Aorta (tissue), 5 donors: ENCODE results near the gene SMG7. TPM values are rescaled to one million over a fixed set of nuclear protein-coding genes. Genes with fewer than 3 reads are reported as not detected.
"Not testable (repeated sequence)": the region's sequence is repeated elsewhere in the genome, so short reads cannot be mapped to it uniquely, and the experiment has no call there.

Experiments
- ATAC-seq: fragments of 200-7000 bp; cut with Tn5 transposase; one replicate; pipeline ENCODE4 v1.9.1; 2022; ENCODE audit warnings: moderate library complexity; ENCODE audit not compliant: low FRiP score
- DNase-seq, 2 donors: peaks; one replicate each; pipeline ENCODE4 v3.0.0-alpha.2; 2020
- H3K27ac ChIP-seq, 2 donors: one replicate each; pipeline ENCODE4 v1.5.1; 2013; ENCODE audit warnings: low read length in 2 of 2, mild to moderate bottlenecking in 2 of 2, moderate library complexity in 2 of 2, control low read depth in 1 of 2, inconsistent platforms in 1 of 2, low read depth in 1 of 2
- H3K27me3 ChIP-seq, 2 donors: one replicate each; pipeline ENCODE4 v1.6.1; 2013; ENCODE audit warnings: control low read depth in 1 of 2, low read length in 1 of 2, mild to moderate bottlenecking in 1 of 2, moderate library complexity in 1 of 2; ENCODE audit not compliant: insufficient read depth in 2 of 2, control insufficient read depth in 1 of 2
- H3K36me3 ChIP-seq, 2 donors: one replicate each; pipeline ENCODE4 v1.6.1; 2013; ENCODE audit warnings: control low read depth in 1 of 2, low read length in 1 of 2, mild to moderate bottlenecking in 1 of 2; ENCODE audit not compliant: insufficient read depth in 2 of 2, control insufficient read depth in 1 of 2
- H3K4me1 ChIP-seq, 2 donors: one replicate each; pipeline ENCODE4 v1.6.1; 2013; ENCODE audit warnings: low read length in 2 of 2, control low read depth in 1 of 2, mild to moderate bottlenecking in 1 of 2, moderate library complexity in 1 of 2; ENCODE audit not compliant: insufficient read depth in 2 of 2, control insufficient read depth in 1 of 2
- H3K4me3 ChIP-seq, 2 donors: one replicate each; pipeline ENCODE4 v1.5.1; 2013; ENCODE audit warnings: low read length in 2 of 2, control low read depth in 1 of 2, mild to moderate bottlenecking in 1 of 2
- H3K9me3 ChIP-seq: one replicate; pipeline ENCODE4 v1.6.1; 2013; ENCODE audit warnings: mild to moderate bottlenecking, low read length; ENCODE audit not compliant: control insufficient read depth
- WGBS, 2 donors: extraction: QIAGEN DNeasy Blood & Tissue Kit; methylation state at CpG; one replicate each; pipeline ENCODE4 v1.1.7; 2013; 5-methylcytosine and 5-hydroxymethylcytosine counted together
- intact Hi-C, 2 donors: fragments of 100-400 bp; cut with DNase I; formaldehyde crosslinking; loops; one replicate each; pipeline versions ENCODE4 v1.14.2 to v1.15.0; 2022
- long read RNA-seq, 2 donors: library from polyadenylated mRNA; unstranded; transcript quantifications; one replicate each; pipeline ENCODE4 v2.0.0, GENCODE V29; 2020 to 2021
- polyA plus RNA-seq, 2 donors: library from polyadenylated mRNA; stranded (reverse); fragments of 200-250 nt; gene quantifications; one replicate each; pipeline ENCODE4 v1.2.3, GENCODE V29; 2013
- total RNA-seq, 2 donors: library from RNA; stranded (reverse); fragmentation: NEBNext Ultra II Directional; extraction: Animal tissue kit (Norgen Biotek cat#: 25700); gene quantifications; one replicate each; pipeline ENCODE4 v1.2.1, GENCODE V29; 2021
- donor health status: healthy with polysubstance abuse.
- donor health status: Bipolar disorder and iron deficiency.
- donor health status: DM: no; HTN: no; CAD: no.
- donor health status: DM: no; HTN: no; CAD: no.
- donor health status: DM: yes; HTN: yes; CAD: no.

Gene SMG7, protein sequence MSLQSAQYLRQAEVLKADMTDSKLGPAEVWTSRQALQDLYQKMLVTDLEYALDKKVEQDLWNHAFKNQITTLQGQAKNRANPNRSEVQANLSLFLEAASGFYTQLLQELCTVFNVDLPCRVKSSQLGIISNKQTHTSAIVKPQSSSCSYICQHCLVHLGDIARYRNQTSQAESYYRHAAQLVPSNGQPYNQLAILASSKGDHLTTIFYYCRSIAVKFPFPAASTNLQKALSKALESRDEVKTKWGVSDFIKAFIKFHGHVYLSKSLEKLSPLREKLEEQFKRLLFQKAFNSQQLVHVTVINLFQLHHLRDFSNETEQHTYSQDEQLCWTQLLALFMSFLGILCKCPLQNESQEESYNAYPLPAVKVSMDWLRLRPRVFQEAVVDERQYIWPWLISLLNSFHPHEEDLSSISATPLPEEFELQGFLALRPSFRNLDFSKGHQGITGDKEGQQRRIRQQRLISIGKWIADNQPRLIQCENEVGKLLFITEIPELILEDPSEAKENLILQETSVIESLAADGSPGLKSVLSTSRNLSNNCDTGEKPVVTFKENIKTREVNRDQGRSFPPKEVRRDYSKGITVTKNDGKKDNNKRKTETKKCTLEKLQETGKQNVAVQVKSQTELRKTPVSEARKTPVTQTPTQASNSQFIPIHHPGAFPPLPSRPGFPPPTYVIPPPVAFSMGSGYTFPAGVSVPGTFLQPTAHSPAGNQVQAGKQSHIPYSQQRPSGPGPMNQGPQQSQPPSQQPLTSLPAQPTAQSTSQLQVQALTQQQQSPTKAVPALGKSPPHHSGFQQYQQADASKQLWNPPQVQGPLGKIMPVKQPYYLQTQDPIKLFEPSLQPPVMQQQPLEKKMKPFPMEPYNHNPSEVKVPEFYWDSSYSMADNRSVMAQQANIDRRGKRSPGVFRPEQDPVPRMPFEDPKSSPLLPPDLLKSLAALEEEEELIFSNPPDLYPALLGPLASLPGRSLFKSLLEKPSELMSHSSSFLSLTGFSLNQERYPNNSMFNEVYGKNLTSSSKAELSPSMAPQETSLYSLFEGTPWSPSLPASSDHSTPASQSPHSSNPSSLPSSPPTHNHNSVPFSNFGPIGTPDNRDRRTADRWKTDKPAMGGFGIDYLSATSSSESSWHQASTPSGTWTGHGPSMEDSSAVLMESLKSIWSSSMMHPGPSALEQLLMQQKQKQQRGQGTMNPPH
- total RNA-seq (10 to 100 TPM; 31.0 to 51.0 TPM), polyA plus RNA-seq (10 to 100 TPM in 1 of 2 donors, 1 to 10 TPM in 1; 7.4 to 17.1 TPM)
- long read RNA-seq, donor 1, partial matches to known transcripts, result 14 of 21 reads
- long read RNA-seq, donor 1, other reads (novel, unspliced or antisense), result 7 of 21 reads
- long read RNA-seq, donor 2, full-length matches to known transcripts, result 1 of 16 reads
- long read RNA-seq, donor 2, partial matches to known transcripts, result 7 of 16 reads
- long read RNA-seq, donor 2, other reads (novel, unspliced or antisense), result 8 of 16 reads

DNA sequence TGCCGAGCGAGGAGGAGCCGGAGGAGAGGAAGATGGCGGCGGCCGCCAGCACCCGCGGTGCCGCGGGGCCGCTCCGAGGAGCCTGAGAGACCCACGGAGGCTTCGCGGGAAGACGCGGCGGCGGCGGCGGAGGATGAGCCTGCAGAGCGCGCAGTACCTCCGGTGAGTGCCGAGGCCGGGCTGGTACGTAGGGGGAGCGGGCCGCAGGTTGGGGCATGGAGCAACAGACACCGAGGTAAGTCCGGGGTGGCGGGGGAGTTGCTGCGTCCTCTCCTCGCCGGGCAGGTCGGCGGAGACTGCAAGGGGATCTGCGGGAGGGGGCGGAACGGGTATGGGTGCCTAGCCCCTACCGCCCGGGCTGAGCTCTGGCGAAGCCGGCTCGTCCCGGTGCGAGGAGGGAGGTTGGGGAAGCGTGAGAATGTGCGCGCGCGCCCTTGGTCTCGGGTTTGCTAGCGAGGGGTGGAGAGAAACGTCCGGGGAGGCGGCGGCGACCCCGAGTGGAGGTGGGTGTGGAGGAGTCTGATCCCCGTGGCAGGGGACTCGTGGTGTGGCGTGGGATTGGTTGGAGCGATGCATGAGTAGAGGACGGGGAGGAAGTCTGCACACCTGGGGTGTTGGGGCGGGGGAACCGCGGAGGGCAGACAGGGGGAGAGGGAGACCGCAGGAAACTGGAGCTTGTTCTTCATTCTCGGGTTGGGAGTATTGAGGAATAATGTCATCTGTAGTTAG lies at the start of gene SMG7:
Gene SMG7 (plus strand): TSS at position 12 of the 729 bp plus-strand sequence. CDS start 122 bp downstream, at position 134.
- Histone ChIP-seq H3K27ac (peak within 1 kb of the TSS; percentile 78 to 87), H3K9me3 (no peaks in the 10 kb centered on the region), H3K27me3 (no peaks in the 10 kb centered on the region), H3K36me3 (no peaks in the 10 kb centered on the region), H3K4me3 (peak within 1 kb of the TSS; percentile 38 to 59), H3K4me1 (no peaks in the 10 kb centered on the region)
- ATAC-seq (no peak), DNase-seq (peak; percentile 80 to 87)
- intact Hi-C loops, result loop anchor here (2.0 to 5.0 kb wide), 3 partner anchors 70 to 160 kb away; no protein-coding TSS in a partner anchor
- 0% methylated on average over 57 to 70 of the region's 70 CpGs for WGBS, 2 donors

DNA sequence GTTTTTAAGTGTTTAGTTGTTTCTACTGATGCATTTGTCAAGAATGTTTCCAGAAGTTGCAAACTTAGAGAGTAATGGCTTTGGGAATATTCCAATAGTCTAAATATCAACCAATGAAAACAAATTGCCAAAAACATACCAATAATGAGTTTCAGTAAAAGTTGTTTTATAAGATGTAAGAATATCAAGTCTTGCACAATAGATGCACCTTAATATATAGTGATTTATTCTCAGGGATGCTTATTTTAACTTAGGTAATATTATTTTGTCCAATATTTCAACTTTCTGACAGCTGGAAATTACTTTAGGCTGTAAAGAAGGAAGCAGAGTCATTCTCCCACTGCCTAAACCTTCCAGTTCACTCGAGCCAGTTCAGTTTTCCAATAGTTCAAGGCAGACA lies 48.8 kb upstream of the SMG7 start:
- ATAC-seq (no peak), DNase-seq (no peak)
- no peaks in the 10 kb centered on the region for H3K36me3 ChIP-seq
- no peak overlapping the region for H3K4me3 ChIP-seq
- no peak overlapping the region for H3K27ac ChIP-seq
- H3K9me3 ChIP-seq, result no peaks in the 10 kb centered on the region
- intact Hi-C loops, result no loop called here
- WGBS, 2 donors, result 43 to 55% methylated on average over 1 of the region's 1 CpG
- H3K27me3 ChIP-seq, result no peaks in the 10 kb centered on the region
- no peaks in the 10 kb centered on the region for H3K4me1 ChIP-seq

DNA sequence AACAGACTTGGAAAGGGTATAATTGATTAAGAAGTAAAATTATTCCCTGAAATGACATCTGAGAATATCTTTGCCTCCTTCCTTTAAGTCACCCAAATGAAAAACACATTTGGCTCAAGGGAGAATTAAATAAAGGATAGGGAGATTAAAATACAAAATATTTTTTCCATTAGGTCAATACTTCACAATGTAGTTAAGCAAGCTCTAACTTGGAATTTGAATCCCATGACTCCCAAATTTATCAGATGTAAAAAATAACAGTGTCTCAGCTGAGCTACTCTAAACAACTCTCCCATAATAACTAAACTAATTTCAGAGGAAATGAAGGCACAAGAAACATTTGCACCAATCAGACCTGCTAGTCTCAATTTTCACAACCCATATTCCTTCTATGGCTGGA lies 47.6 kb upstream of the SMG7 start:
- ATAC-seq (no peak), DNase-seq (no peak)
- Histone ChIP-seq H3K4me3 (no peak overlapping the region), H3K36me3 (no peaks in the 10 kb centered on the region), H3K4me1 (no peaks in the 10 kb centered on the region), H3K27ac (no peak overlapping the region), H3K9me3 (no peaks in the 10 kb centered on the region), H3K27me3 (no peaks in the 10 kb centered on the region)
- intact Hi-C loops, result no loop called here

DNA sequence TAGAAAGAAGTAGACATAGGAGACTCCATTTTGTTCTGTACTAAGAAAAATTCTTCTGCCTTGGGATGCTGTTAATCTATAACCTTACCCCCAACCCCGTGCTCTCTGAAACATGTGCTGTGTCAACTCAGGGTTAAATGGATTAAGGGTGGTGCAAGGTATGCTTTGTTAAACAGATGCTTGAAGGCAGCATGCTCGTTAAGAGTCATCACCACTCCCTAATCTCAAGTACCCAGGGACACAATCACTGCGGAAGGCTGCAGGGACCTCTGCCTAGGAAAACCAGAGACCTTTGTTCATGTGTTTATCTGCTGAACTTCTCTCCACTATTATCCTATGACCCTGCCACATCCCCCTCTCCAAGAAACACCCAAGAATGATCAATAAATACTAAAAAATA lies 44.7 kb upstream of the SMG7 start:
- H3K4me1 ChIP-seq, H3K27me3 ChIP-seq, DNase-seq, H3K9me3 ChIP-seq, H3K27ac ChIP-seq, H3K36me3 ChIP-seq, ATAC-seq, intact Hi-C loops, H3K4me3 ChIP-seq: not testable (repeated sequence)
- WGBS, 2 donors, result 73 to 82% methylated on average over 2 to 3 of the region's 3 CpGs

DNA sequence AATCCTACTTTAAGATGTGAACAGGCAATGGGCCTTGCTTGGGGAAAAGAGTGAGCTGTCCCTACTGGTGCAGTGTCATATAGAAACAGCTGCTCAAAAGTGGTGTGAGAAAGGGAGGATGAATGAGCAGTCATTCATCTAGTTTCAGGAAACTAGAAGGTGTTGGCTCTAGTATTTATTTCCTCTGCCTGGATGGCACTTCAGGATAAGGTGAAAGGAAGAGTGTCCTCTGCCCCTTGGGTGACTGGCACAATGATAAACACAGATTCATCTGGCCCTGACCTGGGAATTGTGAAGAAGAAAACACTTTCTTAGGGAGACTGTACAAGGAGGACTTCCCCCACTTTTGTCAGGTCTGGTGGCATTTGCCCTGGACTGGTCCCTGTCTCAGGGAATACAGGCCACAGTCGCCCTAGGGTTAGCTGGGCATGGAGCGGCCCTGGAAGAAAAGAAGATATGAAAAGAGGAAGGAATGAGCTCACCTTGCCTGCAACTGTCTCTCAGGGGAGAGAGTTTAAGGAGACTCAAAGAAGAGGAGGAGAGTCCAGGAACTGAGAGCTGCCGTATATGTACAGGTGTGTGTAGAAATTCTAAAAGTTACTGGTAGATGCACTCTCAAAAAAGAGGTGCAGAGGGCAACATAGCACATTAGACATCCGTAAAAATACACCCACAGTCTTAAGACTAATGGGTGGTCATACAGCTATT lies 40.3 kb upstream of the SMG7 start:
- Histone ChIP-seq H3K27ac (no peak overlapping the region), H3K9me3 (no peaks in the 10 kb centered on the region), H3K27me3 (no peaks in the 10 kb centered on the region), H3K4me3 (no peak overlapping the region), H3K4me1 (no peaks in the 10 kb centered on the region), H3K36me3 (no peaks in the 10 kb centered on the region)
- DNase-seq, result no peak
- 88 to 94% methylated on average over 4 of the region's 4 CpGs for WGBS, 2 donors
- intact Hi-C loops, result no loop called here
- ATAC-seq, result no peak

DNA sequence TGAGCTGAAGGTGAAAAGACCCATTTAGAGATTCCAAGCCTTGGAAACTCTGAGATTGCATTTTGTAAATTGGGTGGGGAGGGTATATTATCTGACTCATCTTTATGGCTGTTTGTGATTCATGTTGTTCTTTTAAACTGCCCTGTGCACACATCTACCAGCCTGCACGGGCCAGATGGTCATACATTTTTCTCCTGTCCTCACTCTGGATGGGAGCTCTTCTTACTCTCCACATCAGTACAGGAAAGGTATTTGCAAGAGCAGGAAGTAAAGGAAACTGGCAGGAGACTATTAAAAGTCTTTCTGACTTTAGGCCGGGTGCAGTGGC lies 39.8 kb upstream of the SMG7 start:
- ATAC-seq, result no peak
- no peaks in the 10 kb centered on the region for H3K36me3 ChIP-seq
- H3K27ac ChIP-seq, result no peak overlapping the region
- intact Hi-C loops, result no loop called here
- no peaks in the 10 kb centered on the region for H3K27me3 ChIP-seq
- DNase-seq, result no peak
- H3K9me3 ChIP-seq, result no peaks in the 10 kb centered on the region
- 68 to 73% methylated on average over 2 of the region's 2 CpGs for WGBS, 2 donors
- H3K4me3 ChIP-seq, result no peak overlapping the region
- no peaks in the 10 kb centered on the region for H3K4me1 ChIP-seq

DNA sequence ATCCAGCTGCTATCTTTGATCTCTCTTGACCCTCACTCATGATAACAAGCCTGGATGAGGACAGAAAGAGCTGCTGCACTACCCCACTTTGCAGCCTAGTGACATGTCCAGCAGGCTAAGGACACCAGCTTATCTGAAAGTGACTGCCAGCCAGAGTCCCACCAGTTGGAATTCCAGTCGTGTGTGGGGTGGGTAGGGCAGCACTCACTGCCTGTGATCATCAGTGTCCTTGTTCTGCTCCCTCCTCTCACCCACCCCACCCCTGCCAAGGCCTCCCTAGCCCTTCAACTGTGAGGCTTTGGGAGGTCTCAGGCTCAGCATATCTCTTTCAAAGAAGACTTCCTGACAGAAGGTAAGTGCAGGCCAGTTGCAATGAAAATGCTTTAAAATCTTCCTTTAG lies 38.6 kb upstream of the SMG7 start:
- Histone ChIP-seq H3K36me3 (no peaks in the 10 kb centered on the region), H3K9me3 (no peaks in the 10 kb centered on the region), H3K27me3 (no peaks in the 10 kb centered on the region), H3K4me3 (no peak overlapping the region), H3K27ac (no peak overlapping the region), H3K4me1 (no peaks in the 10 kb centered on the region)
- ATAC-seq (no peak), DNase-seq (no peak)
- 30 to 33% methylated on average over 1 of the region's 1 CpG for WGBS, 2 donors
- intact Hi-C loops, result no loop called here
